H1 (cell line): ENCODE results near the gene NAP1L1. TPM values are rescaled to one million over a fixed set of nuclear protein-coding genes. Genes with fewer than 3 reads are reported as not detected.

ENCODE experiments used
- CTCF ChIA-PET: fragments of 300-600 bp; sonication (Branson Sonifier 250); formaldehyde crosslinking; loops from one replicate; lab custom pipeline; 2021; ENCODE audit not compliant: partially characterized antibody; lab: Charles Lee
- POLR2A ChIA-PET: fragments of 300-600 bp; sonication (Branson Sonifier 250); formaldehyde crosslinking; loops from one replicate; lab custom pipeline; 2021; ENCODE audit warnings: inconsistent platforms; ENCODE audit not compliant: partially characterized antibody; lab: Charles Lee
- DNase-seq, 2 experiments: peaks; one replicate each; pipeline versions ENCODE4 v3.0.0 to v3.0.0-alpha.2; 2010 to 2022; ENCODE audit warnings: low spot score in 2 of 2, low read depth in 1 of 2, mixed read lengths in 1 of 2
- FAIRE-seq: peaks from 2 replicates; lab custom pipeline; 2011; peaks lifted over from hg19 to GRCh38; lab: Jason Lieb, UNC
- H2AFZ ChIP-seq: 2 replicates; pipeline ENCODE4 v1.8.1; 2012; ENCODE audit warnings: low read length, inconsistent platforms
- H2AK5ac ChIP-seq: 2 replicates; pipeline ENCODE4 v1.6.1; 2013; ENCODE audit warnings: low read depth, low read length
- H2BK120ac ChIP-seq: replicated peaks from 2 replicates; pipeline ENCODE3; 2013; ENCODE audit warnings: low read depth, low read length, inconsistent platforms
- H2BK12ac ChIP-seq: 2 replicates; pipeline ENCODE4 v1.6.1; 2013; ENCODE audit warnings: low read depth, low read length
- H2BK15ac ChIP-seq: 2 replicates; pipeline ENCODE4 v1.6.1; 2013; ENCODE audit warnings: low read length
- H2BK20ac ChIP-seq: 2 replicates; pipeline ENCODE4 v1.6.1; 2013; ENCODE audit warnings: low read length
- H2BK5ac ChIP-seq: 2 replicates; pipeline ENCODE4 v1.6.1; 2013; ENCODE audit warnings: low read depth, low read length
- H3K14ac ChIP-seq: 2 replicates; pipeline ENCODE4 v1.6.1; 2013; ENCODE audit warnings: inconsistent platforms; ENCODE audit not compliant: insufficient read length
- H3K18ac ChIP-seq: 2 replicates; pipeline ENCODE4 v1.6.1; 2013; ENCODE audit warnings: low read length; ENCODE audit errors: extremely low read depth
- H3K23ac ChIP-seq: 2 replicates; pipeline ENCODE4 v1.6.1; 2013; ENCODE audit warnings: inconsistent platforms; ENCODE audit not compliant: insufficient read length
- H3K23me2 ChIP-seq: 2 replicates; pipeline ENCODE4 v1.6.1; 2013; ENCODE audit warnings: low read depth, low read length
- H3K27ac ChIP-seq: 2 replicates; pipeline ENCODE4 v1.6.1; 2011; ENCODE audit warnings: low read depth, low read length, inconsistent platforms
- H3K27me3 ChIP-seq, 4 experiments: replicated peaks in 1 of 4; 1 replicate in 1 of 4; 2 replicates in 3 of 4; pipeline versions ENCODE4 v1.6.1 to v1.8.1; 2011 to 2013; ENCODE audit warnings: low read length in 3 of 4, mild to moderate bottlenecking in 3 of 4, inconsistent platforms in 2 of 4, mixed read lengths in 2 of 4, moderate library complexity in 1 of 4; ENCODE audit not compliant: control insufficient read depth in 3 of 4, insufficient read depth in 3 of 4; ENCODE audit errors: extremely low read depth in 1 of 4
- H3K36me3 ChIP-seq, 4 experiments: 2 replicates each; pipeline versions ENCODE4 v1.6.1 to v1.8.1; 2011 to 2013; ENCODE audit warnings: mild to moderate bottlenecking in 4 of 4, low read length in 3 of 4, moderate library complexity in 2 of 4, control low read depth in 1 of 4, inconsistent platforms in 1 of 4; ENCODE audit not compliant: insufficient read depth in 4 of 4, control insufficient read depth in 2 of 4
- H3K4ac ChIP-seq: replicated peaks from 2 replicates; pipeline ENCODE3; 2013; ENCODE audit warnings: low read length, low read depth, mixed read lengths, inconsistent platforms; ENCODE audit not compliant: insufficient read length
- H3K4me1 ChIP-seq, 4 experiments: replicated peaks in 1 of 4; 1 replicate in 1 of 4; 2 replicates in 3 of 4; pipeline versions ENCODE4 v1.6.1 to v1.8.1; 2011 to 2013; ENCODE audit warnings: low read length in 3 of 4, inconsistent platforms in 2 of 4, mixed read lengths in 1 of 4; ENCODE audit not compliant: insufficient read depth in 4 of 4, control insufficient read depth in 3 of 4
- H3K4me2 ChIP-seq, 2 experiments: 2 replicates each; pipeline versions ENCODE4 v1.6.1 to v1.8.1; 2011 to 2013; ENCODE audit warnings: low read depth in 2 of 2, low read length in 2 of 2, control low read depth in 1 of 2, inconsistent platforms in 1 of 2, mild to moderate bottlenecking in 1 of 2; ENCODE audit not compliant: insufficient read depth in 1 of 2
- H3K4me3 ChIP-seq, 4 experiments: fragments of 200-600, 300-600 bp in 1 of 4; sonication (generic), shearing (Covaris generic), sonication (Bioruptor Twin) in 1 of 4; 2 replicates each; pipeline versions ENCODE4 v1.5.1 to v1.8.1; 2011 to 2016; ENCODE audit warnings: low read length in 4 of 4, low read depth in 3 of 4, control low read depth in 2 of 4, inconsistent platforms in 2 of 4, mild to moderate bottlenecking in 2 of 4, mixed read lengths in 1 of 4, moderate library complexity in 1 of 4; ENCODE audit not compliant: insufficient read depth in 2 of 4; ENCODE audit errors: extremely low read depth in 1 of 4
- H3K56ac ChIP-seq: replicated peaks from 2 replicates; pipeline ENCODE3; 2013; ENCODE audit warnings: low read depth, mild to moderate bottlenecking, mixed read lengths, low read length, inconsistent platforms; ENCODE audit not compliant: insufficient read length
- H3K79me1 ChIP-seq: 2 replicates; pipeline ENCODE4 v1.6.1; 2013; ENCODE audit warnings: low read depth, low read length, control low read depth
- H3K79me2 ChIP-seq, 2 experiments: 2 replicates each; pipeline versions ENCODE4 v1.6.1 to v1.8.1; 2012 to 2013; ENCODE audit warnings: low read length in 2 of 2, mild to moderate bottlenecking in 2 of 2, inconsistent platforms in 1 of 2; ENCODE audit not compliant: insufficient read depth in 2 of 2, control insufficient read depth in 1 of 2
- H3K9ac ChIP-seq, 4 experiments: replicated peaks in 1 of 4; 1 replicate in 1 of 4; 2 replicates in 3 of 4; pipeline versions ENCODE4 v1.6.1 to v1.8.1; 2011 to 2013; ENCODE audit warnings: low read depth in 3 of 4, low read length in 3 of 4, control low read depth in 2 of 4, mild to moderate bottlenecking in 2 of 4, moderate library complexity in 2 of 4, inconsistent platforms in 1 of 4; ENCODE audit errors: extremely low read depth in 1 of 4
- H3K9me3 ChIP-seq, 2 experiments: 2 replicates each; pipeline versions ENCODE4 v1.6.1 to v1.8.1; 2012 to 2013; ENCODE audit warnings: mild to moderate bottlenecking in 2 of 2, moderate library complexity in 2 of 2, control low read depth in 1 of 2, inconsistent platforms in 1 of 2, low read depth in 1 of 2, low read length in 1 of 2, mixed read lengths in 1 of 2; ENCODE audit not compliant: insufficient read depth in 2 of 2
- H4K20me1 ChIP-seq, 2 experiments: replicated peaks in 1 of 2; 2 replicates each; pipeline versions ENCODE3 to v1.8.1; 2011 to 2013; ENCODE audit warnings: inconsistent platforms in 2 of 2, low read length in 2 of 2, mild to moderate bottlenecking in 1 of 2; ENCODE audit not compliant: insufficient read depth in 2 of 2, control insufficient read depth in 1 of 2
- H4K5ac ChIP-seq: 2 replicates; pipeline ENCODE4 v1.6.1; 2013; ENCODE audit warnings: low read length, low read depth, mixed read lengths, inconsistent platforms; ENCODE audit not compliant: insufficient read length
- H4K8ac ChIP-seq: 2 replicates; pipeline ENCODE4 v1.8.0; 2013; ENCODE audit warnings: mild to moderate bottlenecking, moderate library complexity, low read length, inconsistent platforms; ENCODE audit not compliant: insufficient read depth; ENCODE audit errors: extremely low read depth
- H4K91ac ChIP-seq: replicated peaks from 2 replicates; pipeline ENCODE3; 2013; ENCODE audit warnings: low read length, mixed read lengths, inconsistent platforms; ENCODE audit not compliant: insufficient read length
- CTBP2 ChIP-seq: IDR thresholded peaks from 2 replicates; pipeline ENCODE4 v1.7.0; 2011; ENCODE audit warnings: borderline replicate concordance, mild to moderate bottlenecking, moderate library complexity, mixed read lengths, low read length; ENCODE audit not compliant: insufficient read depth, insufficient read length
- EGR1 ChIP-seq: IDR thresholded peaks from 2 replicates; pipeline ENCODE4 v1.6.1; 2011; ENCODE audit warnings: low read depth, low read length, borderline replicate concordance
- EP300 ChIP-seq, 2 experiments: IDR thresholded peaks; 1 replicate in 1 of 2; 2 replicates in 1 of 2; pipeline ENCODE4 v1.6.1; 2011 to 2012; ENCODE audit warnings: low read depth in 2 of 2, low read length in 2 of 2, mild to moderate bottlenecking in 2 of 2, borderline replicate concordance in 1 of 2, inconsistent platforms in 1 of 2, moderate library complexity in 1 of 2
- EZH2 ChIP-seq: fragments of 200-600 bp; sonication (generic); IDR thresholded peaks from 2 replicates; pipeline ENCODE4 v1.7.1; 2012; ENCODE audit warnings: low read depth, mild to moderate bottlenecking, moderate library complexity, low read length, inconsistent platforms; ENCODE audit not compliant: severe bottlenecking
- GTF2F1 ChIP-seq: IDR thresholded peaks from 2 replicates; pipeline ENCODE4 v1.6.1; 2012; ENCODE audit warnings: low read depth, low read length, improper control_type of control experiment, borderline replicate concordance
- KDM4A ChIP-seq: IDR thresholded peaks from one replicate; pipeline ENCODE4 v1.7.1; 2012; ENCODE audit warnings: low read depth, mild to moderate bottlenecking, moderate library complexity, low read length, inconsistent platforms; ENCODE audit not compliant: severe bottlenecking
- KDM5A ChIP-seq: fragments of 200-600 bp; IDR thresholded peaks from 2 replicates; pipeline ENCODE4 v1.7.1; 2012; ENCODE audit warnings: mild to moderate bottlenecking, low read length, inconsistent platforms, mixed read lengths
- NRF1 ChIP-seq: IDR thresholded peaks from 2 replicates; pipeline ENCODE4 v1.6.1; 2011; ENCODE audit warnings: mild to moderate bottlenecking, low read depth, low read length, improper control_type of control experiment
- RBBP5 ChIP-seq: IDR thresholded peaks from 2 replicates; pipeline ENCODE4 v1.7.1; 2012; ENCODE audit warnings: low read depth, mild to moderate bottlenecking, inconsistent platforms, low read length, moderate library complexity, borderline replicate concordance
- TCF12 ChIP-seq: IDR thresholded peaks from 2 replicates; pipeline ENCODE4 v1.6.1; 2011; ENCODE audit warnings: low read depth, mild to moderate bottlenecking, low read length
- YY1 ChIP-seq: IDR thresholded peaks from 2 replicates; pipeline ENCODE4 v1.6.1; 2011; ENCODE audit warnings: low read depth, mild to moderate bottlenecking, low read length
- WGBS, 2 experiments: shearing (Covaris generic) in 1 of 2; methylation state at CpG; one replicate each; pipeline versions ENCODE4 v1.1.6 to v1.1.7; 2013 to 2015; ENCODE audit warnings: low lambda C conversion rate in 2 of 2, mixed read lengths in 2 of 2, inconsistent platforms in 1 of 2, low coverage in 1 of 2, missing lambda C conversion rate in 1 of 2; ENCODE audit not compliant: insufficient replicate concordance in 2 of 2, insufficient coverage in 1 of 2, insufficient read length in 1 of 2; ENCODE audit errors: extremely low coverage in 1 of 2, missing lambda C conversion rate in 1 of 2; 5-methylcytosine and 5-hydroxymethylcytosine counted together
- polyA plus RNA-seq, 7 experiments: library from polyadenylated mRNA; depleted of rRNA in 3 of 7; stranded (reverse) in 5 of 7; unstranded in 2 of 7; fragments of >200 nt in 5 of 7; fragments of 200-250 nt in 2 of 7; gene quantifications; 1 replicate in 5 of 7; 2 replicates in 1 of 7; 4 replicates in 1 of 7; pipeline versions ENCODE4 v1.2.1 to v1.2.3, GENCODE V29; 2011 to 2013; ENCODE audit warnings: missing spikeins in 2 of 7, mixed read lengths in 2 of 7
- total RNA-seq: library from RNA; stranded (reverse); fragmentation: NEBNext Ultra II Directional; extraction: Animal tissue kit (Norgen Biotek cat#: 25700); gene quantifications from 2 replicates; pipeline ENCODE4 v1.2.1, GENCODE V29; 2021

NAP1L1 gene
- total and polyA plus RNA-seq, 2 of the 8 experiments (the other 6 are each of a cell fraction or from before 2014, with no cell fraction given): 202 to 1,159 TPM

- Histone ChIP-seq H4K8ac (no peak overlapping the region), H2BK120ac (no peak overlapping the region), H3K9me3 (no peaks in the 10 kb centered on the region), H3K56ac (no peak overlapping the region), H3K4me3 (no peak overlapping the region), H2BK12ac (no peak overlapping the region), H3K18ac (no peak overlapping the region), H3K4me2 (no peak overlapping the region), H3K27ac (no peak overlapping the region), H3K4me1 (peaks cover 0 to 10% (median 4%) of the 10 kb centered on the region in 4 experiments; a peak in 4 of 7 replicates), H3K27me3 (no peaks in the 10 kb centered on the region; a peak in 1 of 7 replicates), H3K23ac (no peak overlapping the region), H4K5ac (no peak overlapping the region), H4K20me1 (peaks cover 2 to 4% of the 10 kb centered on the region in 2 experiments), H2BK20ac (no peak overlapping the region), H2BK5ac (no peak overlapping the region), H3K4ac (no peak overlapping the region), H3K14ac (no peak overlapping the region), H2AK5ac (no peak overlapping the region), H2AFZ (no peak overlapping the region), H3K9ac (no peak overlapping the region), H4K91ac (no peak overlapping the region), H3K23me2 (peaks cover 10% of the 10 kb centered on the region), H2BK15ac (no peak overlapping the region), H3K36me3 (peaks cover 0 to 23% (median 0%) of the 10 kb centered on the region in 4 experiments; a peak in 1 of 8 replicates), H3K79me2 (peaks cover 0 to 36% of the 10 kb centered on the region in 2 experiments; a peak in 2 of 4 replicates), H3K79me1 (peaks cover 4% of the 10 kb centered on the region)
- 100% methylated on average over 1 of the region's 1 CpG; no CpG with 5 or more reads in 1 of the 2 experiments for WGBS, 2 experiments
- DNase-seq: no peak
- no peak for FAIRE-seq
- CTCF ChIA-PET: interaction anchor here (0.7 to 1.6 kb wide), 2 partner anchors 59 to 500 kb away, joined by 4 read pairs; no protein-coding TSS in a partner anchor
- POLR2A ChIA-PET: interaction anchor here (1.2 kb wide), 1 partner anchor 20 kb away, joined by 4 read pairs; no protein-coding TSS in a partner anchor
- TF ChIP-seq NRF1: no peak
- TF ChIP-seq EP300 (IDR thresholded peaks at IDR 0.05; ENCODE audit: borderline replicate concordance in 1 of 2, low read depth in 2 of 2, low read length in 2 of 2): no peak
- no peak for TF ChIP-seq EZH2
- TF ChIP-seq KDM5A: no peak
- no peak for TF ChIP-seq YY1
- TF ChIP-seq TCF12: no peak
- no peak for TF ChIP-seq RBBP5
- no peak for TF ChIP-seq EGR1
- no peak for TF ChIP-seq KDM4A
- no peak for TF ChIP-seq CTBP2
- TF ChIP-seq GTF2F1: no peak
Observed at GRCh38 chr12:76026643-76027063, 57.8 kb downstream of the NAP1L1 start.
